Gastrocnemius medialis (tissue), 4 donors: ENCODE measurements around the gene EXD3.

Experiments
- CTCF ChIP-seq, 5 experiments: fragments of 450-650 bp in 3 of 5; fragments of 200-600 bp in 2 of 5; sonication (generic) in 2 of 5; IDR thresholded peaks in 4 of 5; conservative IDR thresholded peaks in 1 of 5; 1 replicate in 4 of 5; 2 replicates in 1 of 5; pipeline ENCODE4 v1.5.1; 2016 to 2019; ENCODE audit warnings: antibody characterized with exemption in 5 of 5, mild to moderate bottlenecking in 3 of 5, moderate library complexity in 3 of 5
- POLR2A ChIP-seq, 2 donors: fragments of 450-650 bp; IDR thresholded peaks; one replicate each; pipeline ENCODE4 v1.6.1; 2017; ENCODE audit warnings: antibody characterized with exemption in 2 of 2, mild to moderate bottlenecking in 2 of 2, moderate library complexity in 2 of 2

- no peak for TF ChIP-seq CTCF (IDR thresholded peaks at IDR 0.05 in 4 of 5, conservative IDR thresholded peaks at IDR 0.05 in 1 of 5)
- no peak for TF ChIP-seq POLR2A (IDR thresholded peaks at IDR 0.05)
These were observed 68.7 kb downstream of the EXD3 start for GRCh38 chr9:137354153-137354844.
